ENCODE results near the gene FCRLB. TPM values are rescaled to one million over a fixed set of nuclear protein-coding genes. Genes with fewer than 3 reads are reported as not detected.
A peak's percentile ranks its signal among the peaks of the same experiment; 100 is the strongest.

Gene FCRLB
- polyA plus RNA-seq, 1 experiment: 0.48 TPM

- ChIA-PET POLR2A (interaction anchor here (0.6 to 2.1 kb wide), 3 partner anchors 10 to 79 kb away, joined by 4 to 20 read pairs (median 5); partner anchors contain the start of gene DUSP12), CTCF (interaction anchor here (0.6 to 5.9 kb wide), 6 partner anchors 12 to 311 kb away, joined by 3 to 92 read pairs (median 4); partner anchors contain the start of genes DUSP12 and FCRLA)
- DNase-seq (ENCODE audit: low read depth, low spot score): peak; percentile 69
- H3K27ac ChIP-seq (ENCODE audit: low read depth, low read length): peak overlapping the region; percentile 97
- TF ChIP-seq, protein P1, sequence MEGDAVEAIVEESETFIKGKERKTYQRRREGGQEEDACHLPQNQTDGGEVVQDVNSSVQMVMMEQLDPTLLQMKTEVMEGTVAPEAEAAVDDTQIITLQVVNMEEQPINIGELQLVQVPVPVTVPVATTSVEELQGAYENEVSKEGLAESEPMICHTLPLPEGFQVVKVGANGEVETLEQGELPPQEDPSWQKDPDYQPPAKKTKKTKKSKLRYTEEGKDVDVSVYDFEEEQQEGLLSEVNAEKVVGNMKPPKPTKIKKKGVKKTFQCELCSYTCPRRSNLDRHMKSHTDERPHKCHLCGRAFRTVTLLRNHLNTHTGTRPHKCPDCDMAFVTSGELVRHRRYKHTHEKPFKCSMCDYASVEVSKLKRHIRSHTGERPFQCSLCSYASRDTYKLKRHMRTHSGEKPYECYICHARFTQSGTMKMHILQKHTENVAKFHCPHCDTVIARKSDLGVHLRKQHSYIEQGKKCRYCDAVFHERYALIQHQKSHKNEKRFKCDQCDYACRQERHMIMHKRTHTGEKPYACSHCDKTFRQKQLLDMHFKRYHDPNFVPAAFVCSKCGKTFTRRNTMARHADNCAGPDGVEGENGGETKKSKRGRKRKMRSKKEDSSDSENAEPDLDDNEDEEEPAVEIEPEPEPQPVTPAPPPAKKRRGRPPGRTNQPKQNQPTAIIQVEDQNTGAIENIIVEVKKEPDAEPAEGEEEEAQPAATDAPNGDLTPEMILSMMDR (IDR thresholded peaks at IDR 0.05; ENCODE audit: low read depth, low read length): peak; percentile 8; the same call in 1 of the 2 replicates
- peak overlapping the region; percentile 84 for H3K4me3 ChIP-seq (ENCODE audit: low read depth, low read length)
- H3K9me3 ChIP-seq (ENCODE audit: control insufficient read depth, insufficient read depth, low read length): no peaks in the 10 kb centered on the region
- H3K27me3 ChIP-seq (ENCODE audit: control insufficient read depth, insufficient read depth, low read length): no peaks in the 10 kb centered on the region
These were observed 5.3 kb downstream of the FCRLB start for GRCh38 chr1:161726473-161727255.

GRCh38 chr1:161727256-161727924, 6.0 kb downstream of the FCRLB start:
- peak overlapping the region; percentile 84 for H3K4me3 ChIP-seq (ENCODE audit: low read depth, low read length)
- TF ChIP-seq, protein P1 (IDR thresholded peaks at IDR 0.05; ENCODE audit: low read depth, low read length): no peak
- ChIA-PET POLR2A (interaction anchor here (2.1 kb wide), 1 partner anchor 22 kb away, joined by 20 read pairs; the partner anchor contains the start of gene DUSP12), CTCF (interaction anchor here (1.0 to 5.9 kb wide), 5 partner anchors 12 to 310 kb away, joined by 3 to 92 read pairs (median 5); partner anchors contain the start of genes DUSP12 and FCRLA)
- H3K9me3 ChIP-seq (ENCODE audit: control insufficient read depth, insufficient read depth, low read length): no peaks in the 10 kb centered on the region
- DNase-seq (ENCODE audit: low read depth, low spot score): peak; percentile 74
- H3K27ac ChIP-seq (ENCODE audit: low read depth, low read length): peak overlapping the region; percentile 97
- no peaks in the 10 kb centered on the region for H3K27me3 ChIP-seq (ENCODE audit: control insufficient read depth, insufficient read depth, low read length)

- ChIA-PET CTCF (interaction anchor here (5.9 kb wide), 1 partner anchor 10 kb away, joined by 92 read pairs; no protein-coding TSS in a partner anchor), POLR2A (interaction anchor here (0.7 kb wide), 1 partner anchor 22 kb away, joined by 7 read pairs; no protein-coding TSS in a partner anchor)
- no peaks in the 10 kb centered on the region for H3K9me3 ChIP-seq (ENCODE audit: control insufficient read depth, insufficient read depth, low read length)
- no peak for DNase-seq (ENCODE audit: low read depth, low spot score)
- H3K27ac ChIP-seq (ENCODE audit: low read depth, low read length): no peak overlapping the region
- TF ChIP-seq, protein P1 (IDR thresholded peaks at IDR 0.05; ENCODE audit: low read depth, low read length): no peak
- no peaks in the 10 kb centered on the region for H3K27me3 ChIP-seq (ENCODE audit: control insufficient read depth, insufficient read depth, low read length)
- no peak overlapping the region for H3K4me3 ChIP-seq (ENCODE audit: low read depth, low read length)
These were observed 7.3 kb downstream of the FCRLB start for GRCh38 chr1:161728376-161729226.

DNA sequence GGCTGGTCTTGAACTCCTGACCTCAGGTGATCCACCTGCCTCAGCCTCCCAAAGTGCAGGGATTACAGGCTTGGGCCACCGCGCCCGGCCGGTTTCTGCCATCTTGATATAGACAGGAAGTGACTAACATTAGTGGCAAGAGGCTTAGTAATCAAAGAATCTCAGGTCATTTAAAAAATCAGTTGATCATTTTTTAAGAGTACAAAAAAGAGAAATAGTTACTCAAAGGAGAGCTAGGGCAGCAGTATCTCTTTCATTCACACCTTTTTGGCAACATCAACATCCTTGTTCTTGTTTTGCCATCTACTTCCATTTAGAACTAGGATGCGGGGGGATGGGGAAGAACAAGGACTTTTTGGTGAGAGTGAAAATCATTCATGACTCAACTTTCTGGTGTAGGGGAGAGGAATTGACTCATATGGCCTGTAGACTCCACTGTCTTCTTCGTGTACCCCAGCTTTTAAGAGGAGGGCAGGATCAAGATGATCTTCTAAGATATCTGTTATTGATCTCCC, 8.8 kb downstream of the FCRLB start:
- ChIA-PET CTCF (interaction anchor here (5.9 kb wide), 1 partner anchor 9 kb away, joined by 92 read pairs; no protein-coding TSS in a partner anchor), POLR2A (no interaction called here)
- Histone ChIP-seq H3K27me3 (ENCODE audit: control insufficient read depth, insufficient read depth, low read length) (no peaks in the 10 kb centered on the region), H3K9me3 (ENCODE audit: control insufficient read depth, insufficient read depth, low read length) (no peaks in the 10 kb centered on the region), H3K27ac (ENCODE audit: low read depth, low read length) (no peak overlapping the region), H3K4me3 (ENCODE audit: low read depth, low read length) (no peak overlapping the region)
- TF ChIP-seq, protein P1 (IDR thresholded peaks at IDR 0.05; ENCODE audit: low read depth, low read length): no peak
- no peak for DNase-seq (ENCODE audit: low read depth, low spot score)
